ENCODE data around the gene CACNG4. TPM values are rescaled to one million over a fixed set of nuclear protein-coding genes. Genes with fewer than 3 reads are reported as not detected.
"Not testable (repeated sequence)": the region's sequence is repeated elsewhere in the genome, so short reads cannot be mapped to it uniquely, and the experiment has no call there.

CACNG4 gene
- total RNA-seq, 2 donors from 2014 or later: 0.37 TPM; not detected in 1

- intact Hi-C loops (cut with DNase I): no loop called here
- ATAC-seq (peak; percentile 55 to 85), DNase-seq (peak; percentile 37)
These were observed 62.6 kb downstream of the CACNG4 start for GRCh38 chr17:67027031-67027628.

GRCh38 chr17:67030641-67031040, 66.1 kb downstream of the CACNG4 start:
- DNase-seq: no peak
- ATAC-seq: no peak
- intact Hi-C loops (cut with DNase I): no loop called here

GRCh38 chr17:67032382-67032781, 67.9 kb downstream of the CACNG4 start:
- DNase-seq (no peak), ATAC-seq (no peak)
- intact Hi-C loops (cut with DNase I): no loop called here

GRCh38 chr17:67032985-67033384, 68.5 kb downstream of the CACNG4 start:
- DNase-seq (no peak), ATAC-seq (no peak)
- intact Hi-C loops (cut with DNase I): no loop called here

- intact Hi-C loops (cut with DNase I): no loop called here
- no peak for ATAC-seq
- DNase-seq: no peak
These were observed 69.1 kb downstream of the CACNG4 start for GRCh38 chr17:67033613-67034012.

GRCh38 chr17:67035131-67036083, 70.9 kb downstream of the CACNG4 start:
- no peak for DNase-seq
- ATAC-seq: no peak
- intact Hi-C loops (cut with DNase I): no loop called here

GRCh38 chr17:67038861-67039365, 74.4 kb downstream of the CACNG4 start:
- intact Hi-C loops (cut with DNase I): no loop called here
- no peak for ATAC-seq

GRCh38 chr17:67040652-67041051, 76.1 kb downstream of the CACNG4 start:
- intact Hi-C loops (cut with DNase I): no loop called here
- no peak for ATAC-seq
- DNase-seq: no peak

More at GRCh38 chr17:67038861-67039365, 74.4 kb downstream of the CACNG4 start:
- DNase-seq: no peak

- ATAC-seq; intact Hi-C loops (cut with DNase I): not testable (repeated sequence)
These were observed 76.6 kb downstream of the CACNG4 start for GRCh38 chr17:67041119-67041518.

GRCh38 chr17:67041531-67041930, 77.0 kb downstream of the CACNG4 start:
- intact Hi-C loops (cut with DNase I): no loop called here
- DNase-seq (no peak), ATAC-seq (no peak)

More at GRCh38 chr17:67041119-67041518, 76.6 kb downstream of the CACNG4 start:
- not testable (repeated sequence) for DNase-seq

GRCh38 chr17:67041941-67042899, 77.7 kb downstream of the CACNG4 start:
- intact Hi-C loops (cut with DNase I): no loop called here
- ATAC-seq (no peak), DNase-seq (no peak)

- intact Hi-C loops (cut with DNase I): no loop called here
- ATAC-seq: no peak
- no peak for DNase-seq
These were observed 78.8 kb downstream of the CACNG4 start for GRCh38 chr17:67043283-67043682.

- intact Hi-C loops (cut with DNase I): no loop called here
- ATAC-seq (no peak), DNase-seq (no peak)
These were observed 79.7 kb downstream of the CACNG4 start, which contains the start of gene CACNG1 for GRCh38 chr17:67044016-67044772. TSS of gene CACNG1 (plus strand) at chr17:67044554. CDS start at chr17:67044661, 107 bp downstream.

GRCh38 chr17:67044940-67045339, 80.4 kb downstream of the CACNG4 start:
- no peak for DNase-seq
- intact Hi-C loops (cut with DNase I): no loop called here
- peak in 1 of 2 donors; percentile 22 for ATAC-seq

- ATAC-seq (no peak), DNase-seq (no peak)
- intact Hi-C loops (cut with DNase I): no loop called here
These were observed 81.9 kb downstream of the CACNG4 start for GRCh38 chr17:67046398-67046797.

GRCh38 chr17:67047382-67047781, 82.9 kb downstream of the CACNG4 start:
- DNase-seq: no peak
- no peak for ATAC-seq
- intact Hi-C loops (cut with DNase I): no loop called here

- ATAC-seq: no peak
- intact Hi-C loops (cut with DNase I): no loop called here
- DNase-seq: no peak
These were observed 84.7 kb downstream of the CACNG4 start for GRCh38 chr17:67049025-67049739.

- intact Hi-C loops (cut with DNase I): no loop called here
- DNase-seq (no peak), ATAC-seq (no peak)
These were observed 85.6 kb downstream of the CACNG4 start for GRCh38 chr17:67050066-67050465.

Data from left cardiac atrium (tissue), 4 donors.